ENCODE measurements around the gene SLC34A1.
"Not testable (repeated sequence)": the region's sequence is repeated elsewhere in the genome, so short reads cannot be mapped to it uniquely, and the experiment has no call there.

Gene SLC34A1

GRCh38 chr5:177384134-177384533, at the start of gene SLC34A1:
Gene SLC34A1, plus strand, starts transcription at chr5:177384434. Its CDS starts 1,308 bp downstream, at chr5:177385742.
- no peak for DNase-seq

GRCh38 chr5:177334781-177335700, 49.2 kb upstream of the SLC34A1 start:
- DNase-seq = no peak

- DNase-seq = no peak
Measured at GRCh38 chr5:177335701-177336065, 48.6 kb upstream of the SLC34A1 start.

- peak; percentile 25 for DNase-seq
Measured at GRCh38 chr5:177336112-177336511, 48.1 kb upstream of the SLC34A1 start.

- DNase-seq = no peak
Measured at GRCh38 chr5:177336603-177337494, 47.4 kb upstream of the SLC34A1 start.

- no peak for DNase-seq
Measured at GRCh38 chr5:177338251-177339106, 45.8 kb upstream of the SLC34A1 start.

GRCh38 chr5:177339107-177339638, 45.1 kb upstream of the SLC34A1 start:
- no peak for DNase-seq

GRCh38 chr5:177343000-177343399, 41.2 kb upstream of the SLC34A1 start:
- not testable (repeated sequence) for DNase-seq

- DNase-seq = no peak
Measured at GRCh38 chr5:177343777-177344176, 40.5 kb upstream of the SLC34A1 start.

GRCh38 chr5:177344891-177345290, 39.3 kb upstream of the SLC34A1 start:
- no peak for DNase-seq

GRCh38 chr5:177346820-177347219, 37.4 kb upstream of the SLC34A1 start:
- DNase-seq = no peak

GRCh38 chr5:177347699-177348098, 36.5 kb upstream of the SLC34A1 start:
- DNase-seq = no peak

- DNase-seq = no peak
Measured at GRCh38 chr5:177349362-177349647, 34.9 kb upstream of the SLC34A1 start.

GRCh38 chr5:177349762-177350161, 34.5 kb upstream of the SLC34A1 start:
- no peak for DNase-seq

GRCh38 chr5:177350776-177351391, 33.4 kb upstream of the SLC34A1 start:
- no peak for DNase-seq

- DNase-seq = peak; percentile 92
Measured at GRCh38 chr5:177351392-177352329, 32.6 kb upstream of the SLC34A1 start, which contains the start of gene LMAN2. Gene LMAN2, minus strand, starts transcription at chr5:177351668. Its CDS starts 21 bp downstream, at chr5:177351647.

- DNase-seq = no peak
Measured at GRCh38 chr5:177353093-177353492, 31.1 kb upstream of the SLC34A1 start.

GRCh38 chr5:177354256-177354655, 30.0 kb upstream of the SLC34A1 start:
- DNase-seq = no peak

- no peak for DNase-seq
Measured at GRCh38 chr5:177354711-177355110, 29.5 kb upstream of the SLC34A1 start.

- no peak for DNase-seq
Measured at GRCh38 chr5:177355162-177355867, 28.9 kb upstream of the SLC34A1 start.

All from CD4-positive, alpha-beta T cell treated with Interleukin-6 for 4 hours (primary cell).